Breast epithelium (tissue), 4 donors: ENCODE data around the gene SLC22A31. TPM values are rescaled to one million over a fixed set of nuclear protein-coding genes. Genes with fewer than 3 reads are reported as not detected.

Experiments used
- DNase-seq, 2 donors: peaks; one replicate each; pipeline ENCODE4 v3.0.0-alpha.2; 2019; ENCODE audit warnings: low spot score in 2 of 2
- H3K27ac ChIP-seq, 2 donors: fragments of 200-600 bp; sonication (generic) in 1 of 2; one replicate each; pipeline ENCODE4 v1.5.1; 2016 to 2019; ENCODE audit warnings: mild to moderate bottlenecking in 1 of 2
- H3K27me3 ChIP-seq, 2 donors: fragments of 200-600 bp; sonication (generic) in 1 of 2; one replicate each; pipeline versions ENCODE4 v1.5.1 to v1.6.0; 2017 to 2019; ENCODE audit warnings: control low read depth in 1 of 2, mild to moderate bottlenecking in 1 of 2
- H3K36me3 ChIP-seq: fragments of 200-600 bp; one replicate; pipeline ENCODE4 v1.5.1; 2019
- H3K4me1 ChIP-seq, 2 donors: fragments of 200-600 bp; sonication (generic); one replicate each; pipeline ENCODE4 v1.5.1; 2016 to 2019; ENCODE audit warnings: control low read depth in 1 of 2
- H3K4me3 ChIP-seq, 3 donors: fragments of 200-600 bp; sonication (generic); 1 replicate in 2 of 3; 2 replicates in 1 of 3; pipeline ENCODE4 v1.5.1; 2016 to 2019; ENCODE audit warnings: mild to moderate bottlenecking in 3 of 3, moderate library complexity in 2 of 3
- H3K9me3 ChIP-seq, 2 donors: fragments of 200-600 bp; sonication (generic) in 1 of 2; one replicate each; pipeline ENCODE4 v1.5.1; 2016 to 2019; ENCODE audit warnings: control low read depth in 1 of 2
- CTCF ChIP-seq, 3 donors: fragments of 450-650 bp; IDR thresholded peaks; one replicate each; pipeline ENCODE4 v1.5.1; 2016 to 2017; ENCODE audit warnings: antibody characterized with exemption in 3 of 3, mild to moderate bottlenecking in 3 of 3, moderate library complexity in 3 of 3
- POLR2A ChIP-seq: fragments of 450-650 bp; IDR thresholded peaks from one replicate; pipeline ENCODE4 v1.6.1; 2016; ENCODE audit warnings: antibody characterized with exemption, mild to moderate bottlenecking, moderate library complexity
- POLR2AphosphoS5 ChIP-seq, 3 donors: sonication (generic); formaldehyde crosslinking; IDR thresholded peaks; one replicate each; pipeline ENCODE4 v1.6.1; 2017; ENCODE audit warnings: antibody characterized with exemption in 3 of 3
- intact Hi-C: fragments of 100-400 bp; cut with DNase I; formaldehyde crosslinking; loops from one replicate; pipeline ENCODE4 v1.15.1; 2023; ENCODE audit warnings: low total_unique reads
- total RNA-seq, 3 donors: library from RNA; depleted of rRNA; stranded (reverse); fragments of >200 nt; gene quantifications; one replicate each; pipeline ENCODE4 v1.1.0, GENCODE V29; 2016

The SLC22A31 gene
- total RNA-seq, 3 donors from 2014 or later, result not detected

- peak; percentile 61 to 79 (median 74) for TF ChIP-seq CTCF (IDR thresholded peaks at IDR 0.05)
- TF ChIP-seq POLR2A, result no peak
- TF ChIP-seq POLR2AphosphoS5 (IDR thresholded peaks at IDR 0.05), result peak; percentile 45 to 58 (median 56)
- peak overlapping the region; percentile 95 to 98 for H3K27ac ChIP-seq
- intact Hi-C loops, result no loop called here
Measured at GRCh38 chr16:89216315-89217137, 16.2 kb upstream of the SLC22A31 start.

GRCh38 chr16:89210904-89211515 is 10.7 kb upstream of the SLC22A31 start:
- intact Hi-C loops, result no loop called here
- Histone ChIP-seq H3K9me3 (no peaks in the 10 kb centered on the region), H3K4me3 (no peak overlapping the region), H3K36me3 (no peaks in the 10 kb centered on the region), H3K27me3 (no peaks in the 10 kb centered on the region), H3K4me1 (peaks cover 0 to 1% of the 10 kb centered on the region in 2 donors), H3K27ac (no peak overlapping the region)
- no peak for DNase-seq
- no peak for TF ChIP-seq POLR2AphosphoS5 (IDR thresholded peaks at IDR 0.05)
- TF ChIP-seq CTCF (IDR thresholded peaks at IDR 0.05), result no peak
- TF ChIP-seq POLR2A, result no peak

More at GRCh38 chr16:89216315-89217137, 16.2 kb upstream of the SLC22A31 start:
- Histone ChIP-seq H3K27me3 (no peaks in the 10 kb centered on the region), H3K4me3 (peak overlapping the region; percentile 74 to 97 (median 96)), H3K36me3 (no peaks in the 10 kb centered on the region), H3K4me1 (peaks cover 0 to 5% of the 10 kb centered on the region in 2 donors), H3K9me3 (no peaks in the 10 kb centered on the region)
- DNase-seq, result peak; percentile 78

- no peak for TF ChIP-seq POLR2A
- TF ChIP-seq POLR2AphosphoS5 (IDR thresholded peaks at IDR 0.05), result no peak
- no peak for TF ChIP-seq CTCF (IDR thresholded peaks at IDR 0.05)
- Histone ChIP-seq H3K4me1 (no peaks in the 10 kb centered on the region), H3K4me3 (no peak overlapping the region), H3K36me3 (no peaks in the 10 kb centered on the region), H3K9me3 (no peaks in the 10 kb centered on the region), H3K27me3 (no peaks in the 10 kb centered on the region), H3K27ac (no peak overlapping the region)
- intact Hi-C loops, result no loop called here
- no peak for DNase-seq
Measured at GRCh38 chr16:89210165-89210903, 10.0 kb upstream of the SLC22A31 start.

- no peaks in the 10 kb centered on the region for H3K9me3 ChIP-seq
- H3K4me3 ChIP-seq, result no peak overlapping the region
- no peaks in the 10 kb centered on the region for H3K27me3 ChIP-seq
- no peak for DNase-seq
- no peak overlapping the region for H3K27ac ChIP-seq
- no peaks in the 10 kb centered on the region for H3K36me3 ChIP-seq
- intact Hi-C loops, result no loop called here
- TF ChIP-seq CTCF (IDR thresholded peaks at IDR 0.05) (no peak), POLR2A (no peak), POLR2AphosphoS5 (IDR thresholded peaks at IDR 0.05) (no peak)
- no peaks in the 10 kb centered on the region for H3K4me1 ChIP-seq
Measured at GRCh38 chr16:89209522-89210044, 9.2 kb upstream of the SLC22A31 start.
